Measurements from ENCODE around the gene YOD1. TPM values are rescaled to one million over a fixed set of nuclear protein-coding genes. Genes with fewer than 3 reads are reported as not detected.
"Not testable (repeated sequence)": the region's sequence is repeated elsewhere in the genome, so short reads cannot be mapped to it uniquely, and the experiment has no call there.

Gene YOD1
- total RNA-seq, 1 experiment from 2014 or later: 19.2 TPM

- no TSS peak for BruUV-seq (replicated peaks)
- Mint-ChIP-seq H3K4me1 (ENCODE audit: insufficient read depth, unreplicated experiment) (peaks cover 44% of the 10 kb centered on the region), H3K9me3 (ENCODE audit: unreplicated experiment) (no peaks in the 10 kb centered on the region), H3K36me3 (ENCODE audit: insufficient read depth, unreplicated experiment) (peaks cover 63% of the 10 kb centered on the region), H3K27ac (ENCODE audit: low read depth, unreplicated experiment) (peak overlapping the region; percentile 95), H3K27me3 (ENCODE audit: insufficient read depth, unreplicated experiment) (no peaks in the 10 kb centered on the region), H3K4me3 (ENCODE audit: unreplicated experiment) (peak overlapping the region; percentile 37)
- no peak for DNase-seq (ENCODE audit: unreplicated experiment)
- ChIA-PET CTCF (interaction anchor here (0.5 to 8.0 kb wide), 8 partner anchors 13 to 375 kb away, joined by 3 to 168 read pairs (median 6); partner anchors contain the start of gene C1orf116), POLR2A (interaction anchor here (0.7 to 33.4 kb wide), 9 partner anchors 8 to 615 kb away, joined by 3 to 2100 read pairs (median 6); partner anchors contain the start of genes C1orf116, CD55 and PFKFB2)
- TF ChIP-seq, protein P1, sequence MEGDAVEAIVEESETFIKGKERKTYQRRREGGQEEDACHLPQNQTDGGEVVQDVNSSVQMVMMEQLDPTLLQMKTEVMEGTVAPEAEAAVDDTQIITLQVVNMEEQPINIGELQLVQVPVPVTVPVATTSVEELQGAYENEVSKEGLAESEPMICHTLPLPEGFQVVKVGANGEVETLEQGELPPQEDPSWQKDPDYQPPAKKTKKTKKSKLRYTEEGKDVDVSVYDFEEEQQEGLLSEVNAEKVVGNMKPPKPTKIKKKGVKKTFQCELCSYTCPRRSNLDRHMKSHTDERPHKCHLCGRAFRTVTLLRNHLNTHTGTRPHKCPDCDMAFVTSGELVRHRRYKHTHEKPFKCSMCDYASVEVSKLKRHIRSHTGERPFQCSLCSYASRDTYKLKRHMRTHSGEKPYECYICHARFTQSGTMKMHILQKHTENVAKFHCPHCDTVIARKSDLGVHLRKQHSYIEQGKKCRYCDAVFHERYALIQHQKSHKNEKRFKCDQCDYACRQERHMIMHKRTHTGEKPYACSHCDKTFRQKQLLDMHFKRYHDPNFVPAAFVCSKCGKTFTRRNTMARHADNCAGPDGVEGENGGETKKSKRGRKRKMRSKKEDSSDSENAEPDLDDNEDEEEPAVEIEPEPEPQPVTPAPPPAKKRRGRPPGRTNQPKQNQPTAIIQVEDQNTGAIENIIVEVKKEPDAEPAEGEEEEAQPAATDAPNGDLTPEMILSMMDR (IDR thresholded peaks at IDR 0.05; ENCODE audit: unreplicated experiment): no peak
- intact Hi-C loops (cut with micrococcal nuclease): no loop called here
Observed at GRCh38 chr1:207045453-207045852, 5.6 kb downstream of the YOD1 start.

DNA sequence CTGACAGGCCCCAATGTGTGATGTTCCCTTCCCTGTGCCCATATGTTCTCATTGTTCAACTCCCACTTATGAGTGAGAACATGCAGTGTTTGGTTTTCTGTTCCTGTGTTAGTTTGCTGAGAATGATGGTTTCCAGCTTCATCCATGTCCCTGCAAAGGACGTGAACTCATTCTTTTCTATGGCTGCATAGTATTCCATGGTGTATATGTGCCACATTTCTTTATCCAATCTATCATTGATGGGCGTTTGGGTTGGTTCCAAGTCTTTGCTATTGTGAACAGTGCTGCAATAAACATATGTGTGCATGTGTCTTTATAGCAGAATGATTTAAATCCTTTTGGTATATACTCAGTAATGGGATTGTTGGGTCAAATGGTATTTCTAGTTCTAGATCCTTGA lies 9.6 kb downstream of the YOD1 start:
- not testable (repeated sequence) for H3K27ac Mint-ChIP-seq (ENCODE audit: low read depth, unreplicated experiment)
- CTCF ChIA-PET: interaction anchor here (0.6 to 2.8 kb wide), 6 partner anchors 8 to 355 kb away, joined by 3 to 22 read pairs (median 3); no protein-coding TSS in a partner anchor

DNA sequence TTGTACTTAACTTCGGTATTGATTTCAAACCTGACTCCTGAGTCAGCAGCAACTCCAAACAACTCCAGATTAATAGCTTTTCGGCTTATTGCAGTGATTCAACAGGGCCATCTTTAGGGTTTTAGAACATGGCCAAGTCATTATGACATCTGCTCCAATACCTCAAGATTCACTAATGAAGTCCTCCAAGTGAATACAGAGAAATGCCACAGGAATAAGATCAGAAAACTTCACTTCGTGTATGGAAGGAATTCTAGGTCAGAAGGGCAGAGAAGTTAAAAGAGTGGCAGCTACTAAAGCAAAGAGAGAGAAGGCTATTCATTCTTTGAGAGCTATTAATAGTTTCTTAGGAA lies 10.9 kb downstream of the YOD1 start:
- Mint-ChIP-seq H3K4me3 (ENCODE audit: unreplicated experiment) (no peak overlapping the region), H3K9me3 (ENCODE audit: unreplicated experiment) (no peaks in the 10 kb centered on the region), H3K4me1 (ENCODE audit: insufficient read depth, unreplicated experiment) (peaks cover 19% of the 10 kb centered on the region), H3K36me3 (ENCODE audit: insufficient read depth, unreplicated experiment) (peaks cover 16% of the 10 kb centered on the region), H3K27ac (ENCODE audit: low read depth, unreplicated experiment) (no peak overlapping the region), H3K27me3 (ENCODE audit: insufficient read depth, unreplicated experiment) (no peaks in the 10 kb centered on the region)
- TF ChIP-seq, protein P1 (IDR thresholded peaks at IDR 0.05; ENCODE audit: unreplicated experiment): no peak
- CTCF ChIA-PET: interaction anchor here (0.7 to 2.8 kb wide), 7 partner anchors 9 to 714 kb away, joined by 3 to 22 read pairs (median 4); partner anchors contain the start of gene PFKFB2
- intact Hi-C loops (cut with micrococcal nuclease): no loop called here
- no TSS peak for BruUV-seq (replicated peaks)
- no peak for DNase-seq (ENCODE audit: unreplicated experiment)
- POLR2A ChIA-PET: interaction anchor here (0.6 to 33.4 kb wide), 7 partner anchors 10 to 709 kb away, joined by 3 to 2100 read pairs (median 3); partner anchors contain the start of genes C1orf116, PFKFB2 and YOD1

More for the DNA sequence above, 9.6 kb downstream of the YOD1 start:
- H3K4me3 Mint-ChIP-seq (ENCODE audit: unreplicated experiment); H3K9me3 Mint-ChIP-seq (ENCODE audit: unreplicated experiment); BruUV-seq (replicated peaks); DNase-seq (ENCODE audit: unreplicated experiment); intact Hi-C loops (cut with micrococcal nuclease); H3K27me3 Mint-ChIP-seq (ENCODE audit: insufficient read depth, unreplicated experiment): not testable (repeated sequence)
- POLR2A ChIA-PET: interaction anchor here (2.3 to 33.4 kb wide), 3 partner anchors 8 to 15 kb away, joined by 15 to 2100 read pairs (median 22); partner anchors contain the start of genes C1orf116, PFKFB2 and YOD1
- H3K36me3 Mint-ChIP-seq (ENCODE audit: insufficient read depth, unreplicated experiment): peaks cover 28% of the 10 kb centered on the region
- H3K4me1 Mint-ChIP-seq (ENCODE audit: insufficient read depth, unreplicated experiment): peaks cover 25% of the 10 kb centered on the region

DNA sequence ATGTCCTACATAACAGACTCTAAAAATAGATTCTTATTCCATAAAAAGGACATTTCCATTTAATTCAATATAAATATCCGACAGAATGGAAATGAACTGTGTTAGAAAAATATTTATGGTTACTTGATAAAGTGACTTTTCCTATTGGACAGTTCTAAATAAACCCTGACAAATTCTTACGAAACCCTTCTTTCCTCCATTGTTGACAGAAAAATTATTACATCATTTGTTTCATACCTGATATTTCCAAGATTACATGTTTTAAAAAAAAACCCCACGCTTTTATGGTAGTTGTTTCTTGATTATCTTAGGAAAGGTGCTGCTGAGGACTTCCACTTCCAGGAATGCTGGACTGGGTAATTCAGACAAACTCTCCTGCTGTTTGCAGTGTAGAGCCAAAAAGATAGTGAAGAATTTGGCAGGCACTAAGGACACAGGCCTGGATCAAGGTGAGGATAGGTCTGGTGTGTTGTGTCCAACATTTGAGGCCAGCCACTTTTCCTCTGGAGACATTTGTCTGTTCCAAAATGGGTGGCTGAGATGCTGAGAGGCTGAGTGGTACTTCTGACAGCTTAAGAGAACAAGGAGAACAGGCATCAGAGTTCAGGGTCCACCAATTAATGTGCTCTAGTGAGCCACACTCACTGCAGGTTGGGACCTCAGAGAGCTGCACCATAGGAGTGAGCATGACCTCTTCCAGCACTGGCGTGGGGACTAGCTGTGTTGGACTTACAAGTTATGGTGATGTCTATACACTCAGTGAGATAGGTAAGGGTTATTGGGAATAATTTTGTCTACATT lies 11.4 kb downstream of the YOD1 start:
- CTCF ChIA-PET: interaction anchor here (0.7 to 2.8 kb wide), 6 partner anchors 10 to 715 kb away, joined by 3 to 22 read pairs (median 4); partner anchors contain the start of gene PFKFB2
- peaks cover 16% of the 10 kb centered on the region for H3K36me3 Mint-ChIP-seq (ENCODE audit: insufficient read depth, unreplicated experiment)
- POLR2A ChIA-PET: interaction anchor here (0.7 to 33.4 kb wide), 7 partner anchors 9 to 34 kb away, joined by 3 to 2100 read pairs (median 7); partner anchors contain the start of genes C1orf116, PFKFB2 and YOD1
- H3K27ac Mint-ChIP-seq (ENCODE audit: low read depth, unreplicated experiment): no peak overlapping the region
- DNase-seq (ENCODE audit: unreplicated experiment): no peak
- BruUV-seq (replicated peaks): no TSS peak
- H3K4me3 Mint-ChIP-seq (ENCODE audit: unreplicated experiment): no peak overlapping the region
- H3K9me3 Mint-ChIP-seq (ENCODE audit: unreplicated experiment): no peaks in the 10 kb centered on the region
- no peaks in the 10 kb centered on the region for H3K27me3 Mint-ChIP-seq (ENCODE audit: insufficient read depth, unreplicated experiment)
- TF ChIP-seq, protein P1 (IDR thresholded peaks at IDR 0.05; ENCODE audit: unreplicated experiment): no peak
- intact Hi-C loops (cut with micrococcal nuclease): no loop called here
- peaks cover 19% of the 10 kb centered on the region for H3K4me1 Mint-ChIP-seq (ENCODE audit: insufficient read depth, unreplicated experiment)

All from MCF 10A (cell line).